KOPT-K1 (cell line): Measurements from ENCODE around the gene ANTKMT.

Experiments
- H3K27ac ChIP-seq: fragments of 200-600 bp; sonication (generic); 2 replicates; pipeline ENCODE4 v1.5.1; 2016; ENCODE audit warnings: antibody characterized with exemption, mild to moderate bottlenecking, low read depth, low read length; ENCODE audit not compliant: poor library complexity, severe bottlenecking
- H3K36me3 ChIP-seq: fragments of 200-600 bp; sonication (generic); 2 replicates; pipeline ENCODE4 v1.5.1; 2017; ENCODE audit warnings: antibody characterized with exemption, mild to moderate bottlenecking, low read length, moderate library complexity; ENCODE audit not compliant: insufficient read depth
- H3K9me3 ChIP-seq: fragments of 200-600 bp; sonication (generic); 2 replicates; pipeline ENCODE4 v1.5.1; 2017; ENCODE audit warnings: antibody characterized with exemption, low read length, mild to moderate bottlenecking; ENCODE audit not compliant: insufficient read depth, poor library complexity, severe bottlenecking

Gene ANTKMT

DNA sequence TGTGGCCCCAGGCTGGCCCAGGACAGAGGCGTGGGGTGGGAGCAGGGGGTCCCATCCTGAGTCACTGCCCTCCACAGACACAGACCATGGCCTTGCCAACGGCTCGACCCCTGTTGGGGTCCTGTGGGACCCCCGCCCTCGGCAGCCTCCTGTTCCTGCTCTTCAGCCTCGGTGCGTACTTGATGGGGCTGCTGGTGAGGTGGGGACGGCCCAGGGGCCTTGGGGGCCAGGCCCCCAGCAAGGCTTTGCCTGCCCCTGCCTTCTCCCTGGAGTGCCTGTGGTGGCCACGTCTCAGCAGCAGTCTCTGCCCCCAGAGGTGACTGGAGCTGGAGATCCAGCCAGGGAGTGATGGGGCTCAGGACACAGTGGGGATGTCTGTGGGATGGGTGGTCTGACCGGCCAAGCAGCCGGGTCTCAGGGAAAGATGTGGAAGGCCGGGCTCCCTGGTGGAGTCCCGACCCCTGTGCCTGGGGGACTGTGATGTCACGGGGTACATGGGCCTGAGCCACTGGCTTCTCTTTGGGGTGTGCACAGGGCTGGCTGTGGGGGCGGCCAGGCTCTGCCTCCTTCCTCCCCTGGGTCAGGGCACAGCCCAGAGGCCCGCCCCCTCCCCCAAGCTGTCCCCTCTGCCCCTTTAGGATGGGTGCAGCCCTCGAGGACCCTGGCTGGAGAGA, 41.8 kb downstream of the ANTKMT start:
- no peak overlapping the region for H3K27ac ChIP-seq
- no peaks in the 10 kb centered on the region for H3K36me3 ChIP-seq
- no peaks in the 10 kb centered on the region for H3K9me3 ChIP-seq

DNA sequence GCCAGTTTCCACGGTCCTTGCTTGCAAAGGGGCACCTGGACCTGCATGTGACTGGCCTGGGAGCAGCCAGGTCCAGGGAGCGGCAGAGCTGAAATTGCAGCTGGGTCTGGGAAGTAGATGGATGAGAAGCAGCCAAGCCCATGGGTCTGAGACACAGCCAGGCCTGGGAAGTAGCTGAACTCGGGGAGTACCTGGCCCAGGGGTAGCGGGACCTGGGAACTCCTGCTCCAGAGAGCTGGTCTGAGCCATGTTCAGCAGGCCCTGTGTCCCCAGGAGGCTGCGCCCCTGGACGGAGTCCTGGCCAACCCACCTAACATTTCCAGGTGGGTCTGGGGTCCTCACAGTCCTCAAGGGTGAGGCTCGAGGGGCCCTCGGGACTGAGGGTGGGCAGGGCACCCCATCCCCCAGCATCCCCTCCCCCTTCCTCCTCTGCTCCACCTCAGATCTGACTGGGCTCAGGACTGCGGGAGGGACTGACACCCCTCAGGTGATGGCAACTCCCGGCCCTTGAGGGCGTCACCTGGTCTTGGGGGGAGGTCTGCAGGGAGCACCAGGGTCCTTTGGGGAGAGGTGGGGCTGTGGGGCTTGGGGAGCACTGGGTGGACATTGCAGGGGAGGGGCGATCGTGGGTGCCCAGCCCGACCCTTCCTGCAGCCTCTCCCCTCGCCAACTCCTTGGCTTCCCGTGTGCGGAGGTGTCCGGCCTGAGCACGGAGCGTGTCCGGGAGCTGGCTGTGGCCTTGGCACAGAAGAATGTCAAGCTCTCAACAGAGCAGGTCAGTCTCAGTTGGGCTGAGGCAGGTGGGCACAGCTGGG, 42.6 kb downstream of the ANTKMT start:
- no peaks in the 10 kb centered on the region for H3K36me3 ChIP-seq
- H3K9me3 ChIP-seq, result no peaks in the 10 kb centered on the region
- no peak overlapping the region for H3K27ac ChIP-seq

DNA sequence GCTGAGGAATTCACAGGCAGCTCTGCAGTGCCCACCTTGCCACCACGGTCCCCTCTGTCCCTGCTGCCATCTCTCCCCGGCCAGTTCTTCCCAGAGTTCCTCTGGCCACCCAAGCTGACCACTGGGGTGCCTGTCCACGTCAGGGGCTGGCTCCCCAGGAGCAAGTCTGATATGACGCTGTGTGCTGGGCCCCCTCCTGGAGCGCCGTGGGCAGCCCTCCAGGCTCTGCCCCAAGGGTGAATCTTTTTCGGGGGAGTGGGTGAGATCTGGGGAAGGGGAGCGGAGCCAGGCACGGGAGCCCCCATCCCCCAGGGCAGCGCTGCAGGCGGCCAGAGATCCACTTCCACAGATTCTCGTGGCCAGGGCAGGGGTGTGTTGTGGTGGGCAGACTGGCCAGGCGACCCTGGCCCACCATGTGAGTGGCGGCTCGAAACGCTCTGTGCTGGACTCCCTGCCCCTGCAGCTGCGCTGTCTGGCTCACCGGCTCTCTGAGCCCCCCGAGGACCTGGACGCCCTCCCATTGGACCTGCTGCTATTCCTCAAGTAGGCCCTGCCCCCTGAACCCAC, 43.3 kb downstream of the ANTKMT start:
- H3K9me3 ChIP-seq, result no peaks in the 10 kb centered on the region
- no peaks in the 10 kb centered on the region for H3K36me3 ChIP-seq
- H3K27ac ChIP-seq, result no peak overlapping the region

DNA sequence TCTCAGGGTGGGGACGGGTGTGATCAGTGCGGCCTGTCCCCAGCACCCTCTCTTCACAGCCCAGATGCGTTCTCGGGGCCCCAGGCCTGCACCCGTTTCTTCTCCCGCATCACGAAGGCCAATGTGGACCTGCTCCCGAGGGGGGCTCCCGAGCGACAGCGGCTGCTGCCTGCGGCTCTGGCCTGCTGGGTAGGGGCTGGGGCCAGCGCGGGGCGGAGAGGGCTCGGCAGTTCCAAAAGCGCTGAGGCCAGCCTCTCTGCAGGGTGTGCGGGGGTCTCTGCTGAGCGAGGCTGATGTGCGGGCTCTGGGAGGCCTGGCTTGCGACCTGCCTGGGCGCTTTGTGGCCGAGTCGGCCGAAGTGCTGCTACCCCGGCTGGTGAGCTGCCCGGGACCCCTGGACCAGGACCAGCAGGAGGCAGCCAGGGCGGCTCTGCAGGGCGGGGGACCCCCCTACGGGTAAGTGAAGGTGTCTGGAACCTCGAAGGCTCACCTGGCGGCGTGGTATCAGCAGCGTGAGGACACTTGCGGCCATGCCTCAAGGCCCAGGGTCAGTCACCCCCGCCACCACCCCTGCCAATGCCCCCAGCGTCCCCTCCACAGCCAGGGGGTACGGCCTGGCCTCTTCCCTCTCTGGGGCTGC, 44.0 kb downstream of the ANTKMT start:
- Histone ChIP-seq H3K9me3 (no peaks in the 10 kb centered on the region), H3K36me3 (no peaks in the 10 kb centered on the region), H3K27ac (no peak overlapping the region)

DNA sequence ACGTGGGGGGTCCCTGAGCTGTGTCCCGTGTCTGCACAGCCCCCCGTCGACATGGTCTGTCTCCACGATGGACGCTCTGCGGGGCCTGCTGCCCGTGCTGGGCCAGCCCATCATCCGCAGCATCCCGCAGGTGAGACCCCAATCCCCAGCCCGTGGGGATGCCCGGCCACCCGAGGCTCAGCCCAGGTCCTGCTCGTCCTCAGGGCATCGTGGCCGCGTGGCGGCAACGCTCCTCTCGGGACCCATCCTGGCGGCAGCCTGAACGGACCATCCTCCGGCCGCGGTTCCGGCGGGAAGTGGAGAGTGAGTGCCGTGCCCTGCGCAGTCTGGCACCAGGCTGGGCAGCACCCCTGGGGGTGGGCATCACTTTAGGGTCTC, 44.5 kb downstream of the ANTKMT start:
- Histone ChIP-seq H3K27ac (no peak overlapping the region), H3K9me3 (no peaks in the 10 kb centered on the region), H3K36me3 (no peaks in the 10 kb centered on the region)

DNA sequence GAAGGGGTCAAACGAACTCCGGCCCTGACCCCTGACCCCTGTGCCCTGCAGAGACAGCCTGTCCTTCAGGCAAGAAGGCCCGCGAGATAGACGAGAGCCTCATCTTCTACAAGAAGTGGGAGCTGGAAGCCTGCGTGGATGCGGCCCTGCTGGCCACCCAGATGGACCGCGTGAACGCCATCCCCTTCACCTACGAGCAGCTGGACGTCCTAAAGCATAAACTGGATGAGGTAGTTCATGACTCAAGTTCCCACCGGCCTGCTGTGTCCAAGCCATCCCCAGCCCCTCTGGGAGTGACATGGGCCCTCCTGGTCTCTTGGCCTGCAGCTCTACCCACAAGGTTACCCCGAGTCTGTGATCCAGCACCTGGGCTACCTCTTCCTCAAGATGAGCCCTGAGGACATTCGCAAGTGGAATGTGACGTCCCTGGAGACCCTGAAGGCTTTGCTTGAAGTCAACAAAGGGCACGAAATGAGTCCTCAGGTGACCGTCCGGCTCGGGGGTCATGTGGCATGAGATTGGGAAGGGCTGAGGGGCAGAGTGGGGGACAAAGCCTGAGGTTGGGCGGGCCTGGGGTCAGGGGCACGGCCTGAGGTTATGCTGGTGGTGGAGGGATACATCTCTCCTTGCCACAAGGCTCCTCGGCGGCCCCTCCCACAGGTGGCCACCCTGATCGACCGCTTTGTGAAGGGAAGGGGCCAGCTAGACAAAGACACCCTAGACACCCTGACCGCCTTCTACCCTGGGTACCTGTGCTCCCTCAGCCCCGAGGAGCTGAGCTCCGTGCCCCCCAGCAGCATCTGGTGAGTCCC, 45.3 kb downstream of the ANTKMT start:
- Histone ChIP-seq H3K36me3 (no peaks in the 10 kb centered on the region), H3K9me3 (no peaks in the 10 kb centered on the region), H3K27ac (no peak overlapping the region)

DNA sequence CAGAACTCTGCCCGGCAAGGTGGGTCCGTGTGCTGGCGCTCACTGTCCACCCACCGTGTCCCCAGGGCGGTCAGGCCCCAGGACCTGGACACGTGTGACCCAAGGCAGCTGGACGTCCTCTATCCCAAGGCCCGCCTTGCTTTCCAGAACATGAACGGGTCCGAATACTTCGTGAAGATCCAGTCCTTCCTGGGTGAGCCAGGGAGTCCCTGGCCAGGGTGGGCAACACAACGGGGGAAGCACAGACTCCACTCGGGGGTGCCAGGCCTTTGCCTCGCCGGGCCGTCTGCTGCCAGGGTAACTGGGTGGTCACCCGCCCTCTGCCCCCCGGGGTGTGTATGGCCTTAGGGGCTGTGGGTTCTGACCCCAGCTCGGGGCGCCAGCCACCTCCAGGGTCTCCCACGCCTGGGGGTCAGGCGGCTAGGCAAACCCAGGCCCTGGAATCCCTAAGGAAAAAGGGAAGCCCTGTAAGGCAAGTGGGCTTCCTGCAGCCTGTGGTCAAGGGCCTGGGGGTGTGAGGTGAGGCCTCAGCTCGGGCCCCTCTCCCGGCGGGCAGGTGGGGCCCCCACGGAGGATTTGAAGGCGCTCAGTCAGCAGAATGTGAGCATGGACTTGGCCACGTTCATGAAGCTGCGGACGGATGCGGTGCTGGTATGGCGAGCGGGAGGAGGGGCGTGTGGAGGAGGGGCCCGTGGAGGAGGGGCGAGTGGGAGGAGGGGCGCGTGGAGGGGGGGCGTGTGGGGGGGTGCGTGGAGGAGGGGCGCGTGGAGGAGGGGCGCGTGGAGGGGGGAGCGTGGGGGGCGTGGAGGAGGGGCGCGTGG, 46.1 kb downstream of the ANTKMT start:
- Histone ChIP-seq H3K9me3 (no peaks in the 10 kb centered on the region), H3K27ac (no peak overlapping the region), H3K36me3 (no peaks in the 10 kb centered on the region)

DNA sequence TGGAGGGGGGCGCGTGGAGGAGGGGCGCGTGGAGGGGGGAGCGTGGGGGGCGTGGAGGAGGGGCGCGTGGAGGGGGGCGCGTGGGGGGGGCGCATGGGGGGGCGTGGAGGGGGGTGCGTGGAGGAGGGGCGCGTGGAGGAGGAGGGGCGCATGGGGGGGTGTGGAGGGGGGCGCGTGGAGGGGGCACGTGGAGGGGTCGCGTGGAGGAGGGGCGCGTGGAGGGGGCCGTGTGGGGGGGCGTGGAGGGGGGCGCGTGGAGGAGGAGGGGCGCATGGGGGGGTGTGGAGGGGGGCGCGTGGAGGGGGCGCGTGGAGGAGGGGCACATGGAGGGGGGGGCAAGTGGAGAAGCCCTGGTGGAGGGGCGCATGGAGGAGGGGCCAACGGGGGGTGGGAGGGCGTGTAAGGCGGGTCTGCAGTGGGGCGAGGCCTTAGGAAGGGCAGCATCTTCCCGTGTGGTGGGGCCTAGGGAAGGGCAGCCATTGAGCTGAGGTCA, 46.8 kb downstream of the ANTKMT start:
- Histone ChIP-seq H3K27ac (no peak overlapping the region), H3K9me3 (no peaks in the 10 kb centered on the region), H3K36me3 (no peaks in the 10 kb centered on the region)

DNA sequence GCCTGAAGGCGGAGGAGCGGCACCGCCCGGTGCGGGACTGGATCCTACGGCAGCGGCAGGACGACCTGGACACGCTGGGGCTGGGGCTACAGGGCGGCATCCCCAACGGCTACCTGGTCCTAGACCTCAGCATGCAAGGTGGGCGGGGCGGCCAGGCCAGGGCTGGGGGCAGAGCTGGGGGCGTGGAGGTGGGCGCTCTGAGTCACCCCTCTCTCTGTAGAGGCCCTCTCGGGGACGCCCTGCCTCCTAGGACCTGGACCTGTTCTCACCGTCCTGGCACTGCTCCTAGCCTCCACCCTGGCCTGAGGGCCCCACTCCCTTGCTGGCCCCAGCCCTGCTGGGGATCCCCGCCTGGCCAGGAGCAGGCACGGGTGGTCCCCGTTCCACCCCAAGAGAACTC, 47.5 kb downstream of the ANTKMT start:
- H3K36me3 ChIP-seq, result no peaks in the 10 kb centered on the region
- H3K27ac ChIP-seq, result no peak overlapping the region
- H3K9me3 ChIP-seq, result no peaks in the 10 kb centered on the region

DNA sequence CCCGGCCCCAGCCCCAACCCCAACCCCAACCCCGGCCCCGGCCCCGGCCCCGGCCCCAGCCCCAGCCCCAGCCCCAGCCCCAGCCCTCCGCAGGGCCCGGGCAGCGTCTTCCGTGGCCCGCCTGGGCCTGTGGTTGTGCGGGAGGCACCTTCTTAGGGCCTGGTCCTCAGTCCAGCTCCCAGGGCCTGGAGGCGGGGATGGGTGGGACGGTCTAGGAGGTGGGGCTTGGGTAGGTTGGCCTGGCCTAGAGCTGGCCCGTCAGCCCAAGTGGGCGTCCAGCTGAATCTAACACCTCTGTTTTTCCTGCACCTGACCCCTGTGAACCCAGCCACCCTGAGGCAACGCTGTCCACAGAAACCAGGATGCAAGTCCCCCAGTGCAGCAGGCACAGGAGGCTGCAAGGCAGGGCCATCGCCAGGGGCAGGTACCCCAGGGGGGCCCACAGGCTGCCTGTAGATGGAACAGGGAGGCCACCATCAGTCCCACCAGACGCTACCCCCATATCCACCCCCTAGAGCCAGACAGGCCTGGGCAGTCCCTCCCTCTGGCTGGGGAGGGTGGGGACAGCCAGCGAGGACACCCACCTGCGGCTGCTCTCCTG, 48.3 kb downstream of the ANTKMT start:
- H3K9me3 ChIP-seq, result no peaks in the 10 kb centered on the region
- H3K36me3 ChIP-seq, result no peaks in the 10 kb centered on the region
- no peak overlapping the region for H3K27ac ChIP-seq

DNA sequence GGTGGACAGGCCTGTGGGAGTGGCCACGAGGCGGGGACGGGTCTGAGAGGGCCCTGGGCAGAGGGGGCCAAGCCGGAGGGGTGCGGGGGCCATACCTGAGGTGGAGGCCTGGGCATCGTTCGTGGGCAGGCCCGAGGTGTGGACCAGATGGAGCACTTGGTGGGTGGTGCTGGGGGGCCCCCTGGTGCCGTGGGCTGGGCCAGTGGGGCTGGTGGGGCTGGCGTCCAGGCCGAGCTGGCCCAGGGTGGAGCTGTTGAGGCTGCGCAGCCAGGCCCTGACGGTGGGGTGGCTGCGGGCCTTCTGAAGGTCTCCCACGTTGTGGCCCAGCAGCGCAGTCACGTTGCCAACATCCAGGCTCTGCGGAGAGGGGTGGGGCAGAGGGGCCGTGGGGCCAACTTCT, 49.0 kb downstream of the ANTKMT start:
- H3K36me3 ChIP-seq, result no peaks in the 10 kb centered on the region
- no peak overlapping the region for H3K27ac ChIP-seq
- no peaks in the 10 kb centered on the region for H3K9me3 ChIP-seq

DNA sequence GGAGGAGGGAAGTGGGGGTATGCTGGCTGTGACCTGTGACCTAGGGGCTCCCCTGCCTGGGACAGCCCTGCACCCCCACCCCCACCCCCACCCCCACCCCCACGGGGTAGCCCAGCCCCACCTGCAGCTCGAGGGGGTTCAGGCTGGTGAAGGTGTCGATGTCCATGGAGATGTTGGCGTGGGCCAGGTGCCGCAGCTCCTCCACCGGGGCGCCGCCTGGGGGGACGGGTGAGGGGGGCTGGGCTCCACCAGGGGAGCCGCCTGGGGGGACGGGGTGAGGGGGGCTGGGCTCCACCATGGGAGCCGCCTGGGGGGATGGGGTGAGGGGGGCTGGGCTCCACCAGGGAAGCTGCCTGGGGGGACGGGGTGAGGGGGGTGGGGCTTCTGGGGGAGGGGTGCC, 49.5 kb downstream of the ANTKMT start:
- Histone ChIP-seq H3K9me3 (no peaks in the 10 kb centered on the region), H3K27ac (no peak overlapping the region), H3K36me3 (no peaks in the 10 kb centered on the region)
